ENCODE data around the gene CCDC27.
A peak's percentile ranks its signal among the peaks of the same experiment; 100 is the strongest.

CCDC27 gene

GRCh38 chr1:3777647-3778589, 25.7 kb downstream of the CCDC27 start:
- no peak for DNase-seq

- DNase-seq = no peak
Measured at GRCh38 chr1:3778590-3779264, 26.5 kb downstream of the CCDC27 start.

DNA sequence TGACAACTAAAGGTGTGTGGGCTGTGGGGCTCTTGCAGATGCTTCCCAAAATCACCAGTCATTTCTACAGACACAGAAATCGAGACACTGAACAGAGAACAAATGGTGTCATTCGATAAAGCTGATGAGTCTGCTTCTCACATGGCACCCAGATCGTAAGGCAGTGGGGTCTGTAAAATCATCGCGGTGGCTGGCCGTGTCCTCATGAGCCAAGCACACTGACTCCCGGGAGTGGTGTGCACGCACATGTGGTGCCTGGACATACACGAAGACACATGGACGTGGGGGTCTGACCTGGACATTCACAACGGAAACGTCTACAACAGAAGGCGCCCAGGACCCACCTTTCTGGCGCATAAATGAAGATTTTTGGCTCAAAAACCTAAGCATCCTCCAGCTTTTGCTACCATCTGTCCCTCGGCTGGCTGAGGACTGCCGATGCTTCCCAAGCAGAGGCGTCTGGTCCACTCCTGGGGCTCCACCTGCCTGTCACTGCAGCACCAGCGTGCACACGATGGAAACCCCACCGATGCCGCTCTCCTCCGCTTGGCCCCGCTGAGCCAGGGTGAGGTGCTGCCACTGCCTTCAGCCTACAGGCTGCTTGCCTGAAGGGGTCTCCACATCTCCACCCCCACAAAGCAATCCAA, 27.1 kb downstream of the CCDC27 start:
- no peak for DNase-seq

GRCh38 chr1:3779912-3780416, 27.7 kb downstream of the CCDC27 start:
- no peak for DNase-seq

DNA sequence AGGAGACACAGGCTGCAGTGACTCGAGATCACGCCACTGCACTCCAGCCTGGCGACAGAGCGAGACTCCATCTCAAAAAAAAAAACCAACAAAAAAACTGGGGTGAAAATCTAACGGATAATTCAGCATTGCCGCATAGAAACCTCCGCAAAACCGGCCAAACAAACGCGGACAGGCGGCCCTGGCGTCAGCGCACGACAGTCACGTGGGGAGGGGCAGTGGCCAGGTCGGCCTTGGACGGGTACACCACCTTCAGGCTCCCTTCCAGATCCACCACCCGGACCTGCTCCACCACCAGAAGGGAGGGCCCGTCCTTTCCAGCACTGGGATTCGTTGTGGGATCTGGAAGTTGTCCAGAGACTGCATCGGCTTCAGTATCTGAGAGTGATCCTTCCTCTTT, 28.7 kb downstream of the CCDC27 start:
- DNase-seq = no peak

GRCh38 chr1:3783651-3784474, 31.6 kb downstream of the CCDC27 start:
- DNase-seq = no peak

DNA sequence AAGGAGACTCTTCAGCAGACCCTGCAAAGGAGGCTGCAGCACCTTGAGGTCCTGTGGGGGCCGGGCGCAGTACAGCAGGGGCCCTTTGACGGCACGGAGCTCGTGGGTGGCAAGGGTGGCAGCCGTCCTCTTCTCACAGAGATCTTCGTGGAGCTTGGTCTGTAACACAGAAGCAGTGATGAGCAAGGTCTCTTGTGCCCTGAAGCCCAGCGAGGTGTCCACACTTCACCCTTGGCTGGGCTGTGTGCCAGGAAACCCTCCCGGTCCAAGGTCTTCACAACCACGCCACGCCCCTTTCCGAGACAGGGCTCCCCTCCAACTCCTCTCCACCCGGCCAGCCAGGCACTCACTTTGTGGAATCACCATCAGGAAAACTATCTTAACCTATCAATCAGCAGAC, 32.8 kb downstream of the CCDC27 start:
- no peak for DNase-seq

GRCh38 chr1:3785456-3786157, 33.4 kb downstream of the CCDC27 start:
- DNase-seq = no peak

GRCh38 chr1:3786468-3787348, 34.5 kb downstream of the CCDC27 start:
- no peak for DNase-seq

- peak; percentile 15 for DNase-seq
Measured at GRCh38 chr1:3787349-3787715, 35.1 kb downstream of the CCDC27 start.

DNA sequence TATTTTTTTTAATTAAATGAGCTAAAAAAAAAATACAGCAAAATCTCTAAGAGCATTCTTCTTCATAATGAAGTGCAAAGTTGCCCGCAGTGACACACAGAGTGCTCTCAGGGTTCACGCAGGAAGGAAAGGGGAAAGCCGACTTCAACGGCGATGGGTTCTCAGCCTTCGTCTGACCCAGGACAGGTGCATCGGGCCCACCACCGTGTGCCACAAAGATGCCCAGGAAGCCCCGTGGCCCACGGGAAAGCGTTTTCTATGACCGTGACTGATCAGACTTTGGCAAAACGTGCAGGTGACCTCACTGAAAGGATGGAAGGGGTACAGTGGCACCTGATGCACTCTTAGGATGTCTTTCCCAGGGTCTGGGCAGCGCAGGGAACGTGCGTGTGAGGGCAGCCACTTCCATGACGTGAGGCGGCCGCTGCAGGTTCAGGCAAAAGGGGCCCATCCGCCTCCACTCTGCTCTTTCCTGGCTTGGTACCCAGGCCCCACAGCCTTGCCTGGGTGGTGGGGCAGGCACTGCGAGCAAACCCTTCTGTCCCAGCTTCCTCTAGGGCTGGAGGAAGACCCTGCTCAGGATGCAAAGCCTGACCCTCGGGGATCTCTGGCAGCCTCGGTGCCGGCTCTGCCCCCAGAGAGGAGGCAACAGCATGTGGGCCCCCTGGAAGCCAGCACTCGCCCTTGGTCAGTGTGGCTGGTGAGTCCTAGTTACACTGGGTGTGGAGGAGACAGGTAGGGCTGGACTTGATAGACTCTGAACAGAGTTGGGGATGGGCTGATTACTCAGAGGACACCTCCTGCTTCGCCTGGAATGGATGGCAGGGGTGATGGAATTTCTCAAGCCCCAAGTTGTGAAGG, 35.7 kb downstream of the CCDC27 start:
- DNase-seq = no peak

GRCh38 chr1:3788756-3789420, 36.6 kb downstream of the CCDC27 start:
- no peak for DNase-seq

- no peak for DNase-seq
Measured at GRCh38 chr1:3789421-3790300, 37.4 kb downstream of the CCDC27 start.

DNA sequence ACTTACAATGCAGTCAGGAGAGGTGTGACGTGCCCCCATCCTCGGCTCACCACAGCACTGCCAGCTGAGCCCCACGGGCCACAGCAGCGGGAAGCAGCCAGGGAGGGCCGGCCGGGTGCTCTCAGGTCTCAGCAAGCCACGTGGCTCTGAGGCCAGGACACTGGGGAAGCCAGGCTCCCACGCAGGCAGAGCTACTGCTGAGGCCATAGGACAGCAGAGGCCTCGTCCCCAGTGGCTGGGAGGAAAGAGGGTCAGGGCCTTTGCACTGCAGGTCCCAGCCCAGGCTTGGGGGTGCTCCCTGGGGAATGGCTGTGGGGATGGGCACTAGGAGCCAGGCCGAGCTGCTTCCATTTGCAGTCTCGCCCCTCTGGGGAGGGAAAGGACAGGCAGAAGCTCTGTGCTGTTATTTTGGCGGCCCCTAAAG, 38.3 kb downstream of the CCDC27 start:
- no peak for DNase-seq

DNA sequence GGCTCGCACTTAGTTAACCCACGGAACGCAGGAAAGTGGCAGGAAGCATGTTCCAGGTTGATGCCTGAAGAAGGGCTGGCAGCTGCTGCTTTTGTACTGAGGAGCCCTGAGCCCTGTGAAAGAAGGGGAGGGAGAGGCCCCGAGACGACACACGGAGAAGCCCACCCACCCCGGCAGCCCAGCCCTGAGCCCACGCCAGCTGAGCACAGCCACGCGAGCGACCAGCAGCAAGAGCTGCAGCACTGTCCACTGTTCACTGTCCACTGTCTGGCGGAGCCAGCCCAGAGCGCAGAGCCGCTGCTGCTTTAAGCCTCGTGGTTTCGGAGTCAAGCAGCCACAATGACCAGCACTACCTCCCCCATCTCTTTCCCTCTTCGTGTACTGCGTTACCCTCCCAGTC, 38.7 kb downstream of the CCDC27 start:
- no peak for DNase-seq

GRCh38 chr1:3795453-3796214, 43.4 kb downstream of the CCDC27 start:
- DNase-seq = no peak

All from effector CD4-positive, alpha-beta T cell (primary cell).